ENCODE data around the gene XKR7.
"Not testable (repeated sequence)": the region's sequence is repeated elsewhere in the genome, so short reads cannot be mapped to it uniquely, and the experiment has no call there.

XKR7 gene, protein sequence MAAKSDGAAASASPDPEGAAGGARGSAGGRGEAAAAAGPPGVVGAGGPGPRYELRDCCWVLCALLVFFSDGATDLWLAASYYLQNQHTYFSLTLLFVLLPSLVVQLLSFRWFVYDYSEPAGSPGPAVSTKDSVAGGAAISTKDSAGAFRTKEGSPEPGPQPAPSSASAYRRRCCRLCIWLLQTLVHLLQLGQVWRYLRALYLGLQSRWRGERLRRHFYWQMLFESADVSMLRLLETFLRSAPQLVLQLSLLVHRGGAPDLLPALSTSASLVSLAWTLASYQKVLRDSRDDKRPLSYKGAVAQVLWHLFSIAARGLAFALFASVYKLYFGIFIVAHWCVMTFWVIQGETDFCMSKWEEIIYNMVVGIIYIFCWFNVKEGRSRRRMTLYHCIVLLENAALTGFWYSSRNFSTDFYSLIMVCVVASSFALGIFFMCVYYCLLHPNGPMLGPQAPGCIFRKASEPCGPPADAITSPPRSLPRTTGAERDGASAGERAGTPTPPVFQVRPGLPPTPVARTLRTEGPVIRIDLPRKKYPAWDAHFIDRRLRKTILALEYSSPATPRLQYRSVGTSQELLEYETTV

DNA sequence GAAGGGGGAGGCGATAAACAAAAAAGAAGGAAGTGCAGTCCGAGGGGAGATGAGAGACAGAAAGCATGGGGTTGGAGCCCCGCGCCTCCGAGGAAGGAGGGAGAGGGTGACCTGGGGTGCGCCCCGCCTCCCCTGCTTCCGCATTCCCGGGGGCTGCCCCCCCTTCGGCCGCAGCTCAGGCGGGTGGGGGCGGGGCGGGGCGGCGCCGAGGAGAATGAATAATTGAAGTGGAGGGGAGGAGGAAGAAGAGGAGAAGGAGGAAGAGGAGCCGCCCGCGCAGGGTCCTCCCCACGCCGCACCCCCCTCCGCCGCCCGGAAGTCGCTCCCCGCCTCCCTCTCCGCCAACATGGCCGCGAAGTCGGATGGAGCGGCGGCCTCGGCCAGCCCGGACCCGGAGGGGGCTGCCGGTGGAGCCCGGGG is at the start of gene XKR7:
XKR7 (plus strand) TSS at position 322 of the 420 bp plus-strand sequence; CDS start at position 347, 25 bp downstream.
- DNase-seq: no peak

DNA sequence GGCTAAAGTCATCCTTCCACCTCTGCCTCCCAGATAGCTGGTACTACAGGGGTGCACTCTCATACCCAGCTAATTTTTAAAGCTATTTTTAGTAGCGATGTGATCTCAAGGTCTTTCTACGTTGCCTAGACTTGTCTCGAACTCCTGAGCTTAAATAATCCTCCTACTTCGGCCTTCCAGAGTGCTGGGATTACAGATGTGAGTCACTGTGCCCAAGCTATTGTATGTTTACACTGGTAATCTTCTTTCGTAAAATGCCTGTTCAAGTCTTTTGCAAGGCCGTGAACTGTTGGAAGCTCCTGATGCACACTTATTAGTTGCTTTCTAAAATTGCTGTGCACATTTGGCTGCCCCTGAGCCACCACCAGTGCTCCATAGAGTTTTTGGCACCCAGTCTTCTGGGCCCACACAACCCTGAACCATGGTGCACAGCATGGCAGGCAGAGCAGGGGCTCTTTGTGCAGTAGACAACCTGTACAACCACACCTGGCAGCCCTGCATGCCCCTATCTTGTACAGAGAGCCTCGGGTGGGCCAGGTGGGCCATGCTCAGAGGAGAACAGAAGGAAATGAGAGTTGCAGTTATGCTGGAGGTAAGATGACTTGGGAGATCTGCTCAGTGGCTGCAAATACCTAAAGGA is 49.4 kb upstream of the XKR7 start:
- no peak for DNase-seq

DNA sequence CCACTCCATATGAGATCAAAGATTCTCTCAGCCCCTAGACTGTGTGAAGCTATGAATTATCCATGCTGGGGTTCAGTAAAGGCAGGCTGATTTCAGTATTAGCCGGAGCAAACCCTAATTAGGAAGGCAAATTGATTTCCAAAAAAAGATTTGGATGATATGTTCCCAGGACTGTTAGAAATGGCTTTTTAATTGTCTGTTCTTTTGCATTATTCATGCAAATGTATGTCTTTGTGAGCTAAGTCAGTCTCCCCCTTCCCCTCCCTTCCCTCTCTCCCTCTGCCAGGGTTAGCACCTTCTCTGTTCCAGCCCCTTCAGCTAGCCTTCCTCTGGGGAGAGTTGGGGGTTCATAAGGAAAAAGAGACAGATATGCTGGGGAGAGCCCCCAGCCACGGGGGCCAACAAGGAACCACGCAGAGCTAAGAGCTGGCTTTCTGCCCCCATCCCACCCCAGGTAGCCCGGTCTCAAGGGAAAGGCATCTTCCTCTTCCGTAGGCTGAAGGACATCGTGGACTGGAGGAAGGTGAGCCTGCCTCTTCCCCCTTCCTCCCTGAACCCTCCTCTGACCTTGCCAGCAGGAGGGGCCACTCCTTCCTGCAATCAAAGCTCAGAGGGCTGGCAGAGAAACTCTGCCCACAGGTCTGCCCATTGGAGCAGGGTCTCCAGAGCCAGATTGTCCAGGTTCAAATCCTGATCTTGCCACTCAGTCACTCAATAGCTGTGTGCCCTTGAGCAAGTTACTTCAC is 48.4 kb upstream of the XKR7 start:
- DNase-seq: no peak

DNA sequence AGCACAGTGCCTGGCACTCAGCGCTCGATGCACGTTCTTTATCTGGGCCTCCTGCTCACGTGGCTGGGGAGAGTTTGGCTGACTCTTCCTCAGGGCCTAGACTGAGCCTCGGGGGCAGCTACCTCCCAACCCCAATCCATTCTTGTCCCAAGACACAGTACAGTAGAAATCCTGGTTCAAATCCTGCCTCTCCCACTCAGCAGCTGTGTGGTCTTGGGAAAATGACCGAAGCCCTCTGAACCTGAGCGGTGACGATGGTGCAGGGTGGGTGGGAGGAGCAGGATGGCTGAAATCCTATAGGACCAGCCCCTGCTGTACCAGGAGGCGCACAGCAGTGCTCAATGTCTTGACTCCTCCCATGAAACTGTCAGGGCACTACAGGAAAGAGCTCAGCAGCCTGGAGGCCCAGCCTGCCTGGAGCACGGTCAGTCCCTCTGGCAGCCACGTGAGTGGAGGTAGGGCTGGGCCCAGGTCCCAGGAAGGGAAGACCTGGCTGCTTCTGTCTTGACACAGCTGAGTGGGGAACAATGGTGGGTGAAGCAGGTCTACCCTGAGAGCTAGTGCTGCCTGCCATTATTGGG is 47.6 kb upstream of the XKR7 start:
- no peak for DNase-seq

DNA sequence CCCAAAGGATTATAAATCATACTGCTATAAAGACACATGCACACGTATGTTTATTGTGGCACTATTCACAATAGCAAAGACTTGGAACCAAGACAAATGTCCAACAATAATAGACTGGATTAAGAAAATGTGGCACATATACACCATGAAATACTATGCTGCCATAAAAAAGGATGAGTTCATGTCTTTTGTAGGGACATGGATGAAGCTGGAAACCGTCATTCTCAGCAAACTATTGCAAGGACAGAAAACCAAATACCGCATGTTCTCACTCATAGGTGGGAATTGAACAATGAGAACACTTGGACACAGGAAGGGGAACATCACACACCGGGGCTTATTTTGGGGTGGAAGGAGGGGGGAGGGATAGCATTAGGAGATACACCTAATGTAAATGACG is 46.5 kb upstream of the XKR7 start:
- DNase-seq: not testable (repeated sequence)

DNA sequence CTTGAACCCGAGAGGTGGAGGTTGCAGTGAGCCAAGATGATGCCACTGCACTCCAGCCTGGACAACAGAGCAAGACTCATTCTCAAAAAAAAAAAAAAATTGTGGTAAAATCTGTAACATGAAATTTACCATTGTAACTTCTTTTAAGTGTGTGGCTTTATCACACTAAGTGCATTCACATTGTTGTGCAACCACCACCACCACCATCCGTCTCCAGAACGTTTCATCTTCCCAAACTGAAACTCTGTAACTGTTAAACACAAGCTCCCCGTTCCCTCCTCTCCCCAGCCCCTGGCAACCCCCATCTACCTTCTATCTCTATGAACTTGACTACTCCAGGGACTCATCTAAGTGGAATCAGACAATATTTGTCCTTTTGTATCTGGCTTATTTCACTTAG is 45.8 kb upstream of the XKR7 start:
- no peak for DNase-seq

DNA sequence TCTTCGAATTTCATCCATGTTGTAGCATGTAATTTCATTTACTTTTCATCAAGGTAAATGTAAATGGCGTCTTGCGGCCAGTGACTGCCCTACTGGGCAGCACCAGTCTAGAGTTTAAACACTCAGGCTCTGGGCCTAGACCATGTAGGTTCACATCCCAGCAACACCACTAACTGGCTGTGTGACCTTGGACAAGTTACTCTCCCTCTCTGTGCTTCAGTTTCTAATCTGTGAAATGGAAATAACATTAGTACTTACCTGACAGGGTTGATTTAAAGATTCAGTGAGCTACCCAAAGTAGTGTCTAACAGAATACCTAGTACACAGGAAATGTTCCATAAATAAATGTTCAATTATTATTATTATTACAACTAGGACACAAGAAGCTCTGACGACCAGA is 45.4 kb upstream of the XKR7 start:
- no peak for DNase-seq

DNA sequence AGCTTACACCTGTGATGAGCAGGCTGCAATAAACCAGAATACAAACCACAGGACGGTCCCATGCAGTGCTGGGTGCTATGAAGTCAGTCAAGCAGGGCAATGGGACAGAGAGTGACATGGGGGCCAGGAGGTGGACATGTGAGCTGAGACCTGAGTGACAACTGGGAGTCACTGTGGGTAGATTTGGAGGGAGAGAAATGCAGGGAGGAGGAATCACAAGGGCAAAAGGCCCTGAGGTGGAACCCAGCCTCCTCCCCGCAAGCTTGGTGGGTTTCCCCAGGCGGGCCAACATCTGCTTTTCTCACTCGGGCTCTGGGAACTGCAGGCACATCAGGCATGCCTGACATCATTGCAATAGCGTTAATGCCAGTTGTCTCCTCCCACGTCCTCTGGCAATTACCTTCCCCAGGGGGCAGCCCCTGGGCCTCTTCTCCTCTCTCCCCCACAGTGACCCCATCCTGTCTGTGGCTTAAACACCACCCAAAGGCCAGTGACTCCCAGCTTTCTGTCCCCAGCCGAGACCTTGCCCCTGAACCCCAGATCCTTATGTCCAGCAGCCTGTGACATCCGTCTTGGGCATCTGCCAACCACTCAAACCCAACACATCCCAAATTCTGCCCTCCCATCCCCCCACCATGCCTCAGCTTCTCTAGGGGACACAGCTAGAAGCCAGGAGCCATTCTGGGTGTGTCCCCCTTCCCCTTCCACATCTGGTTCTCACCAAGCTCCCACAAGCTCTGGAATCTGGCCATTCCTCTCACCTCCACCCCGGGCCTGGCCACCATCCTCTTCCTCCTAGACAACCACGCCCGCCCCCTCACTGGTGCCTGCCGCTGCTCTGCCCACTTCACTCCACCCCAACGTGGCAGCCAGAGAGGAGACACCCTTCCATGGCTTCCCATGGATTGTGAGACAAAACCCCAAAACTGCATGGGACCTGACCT is 44.3 kb upstream of the XKR7 start:
- no peak for DNase-seq

DNA sequence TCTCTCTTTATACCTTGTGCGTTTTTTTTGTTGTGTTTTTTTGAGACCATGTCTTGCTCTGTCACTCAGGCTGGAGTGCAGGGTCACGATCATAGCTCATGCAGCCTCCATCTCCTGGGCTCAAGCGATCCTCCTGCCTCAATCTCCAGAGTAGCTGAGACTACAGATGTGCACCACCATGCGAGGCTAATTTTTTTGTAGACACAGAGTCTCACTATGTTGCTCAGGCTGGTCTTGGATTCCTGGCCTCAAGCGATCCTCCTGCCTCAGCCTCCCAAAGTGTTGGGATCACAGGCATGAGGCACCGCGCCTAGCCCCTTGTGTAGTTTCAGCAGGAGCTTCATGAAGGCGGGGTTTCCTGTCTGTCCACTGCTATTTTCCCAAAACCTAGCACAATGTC is 43.4 kb upstream of the XKR7 start:
- DNase-seq: no peak

DNA sequence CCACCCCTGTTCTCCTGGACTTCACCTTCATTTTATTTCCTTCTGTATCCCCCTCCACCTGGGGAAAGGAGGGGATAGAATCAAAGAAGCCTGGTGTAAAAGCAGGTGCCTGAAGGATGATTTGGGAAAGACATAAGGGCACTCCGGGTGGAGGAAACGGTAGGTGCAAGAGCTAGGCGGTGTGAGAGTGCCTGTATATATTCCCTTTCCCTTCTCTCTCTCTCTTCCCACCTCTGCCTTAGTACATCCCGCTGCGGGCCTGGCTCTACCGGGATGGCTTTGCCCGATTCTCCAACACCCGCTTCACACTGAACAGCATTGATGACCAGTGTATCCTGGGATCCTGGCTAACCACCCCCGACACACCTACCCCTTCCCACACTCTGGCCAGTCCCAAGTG is 42.3 kb upstream of the XKR7 start:
- DNase-seq: no peak

DNA sequence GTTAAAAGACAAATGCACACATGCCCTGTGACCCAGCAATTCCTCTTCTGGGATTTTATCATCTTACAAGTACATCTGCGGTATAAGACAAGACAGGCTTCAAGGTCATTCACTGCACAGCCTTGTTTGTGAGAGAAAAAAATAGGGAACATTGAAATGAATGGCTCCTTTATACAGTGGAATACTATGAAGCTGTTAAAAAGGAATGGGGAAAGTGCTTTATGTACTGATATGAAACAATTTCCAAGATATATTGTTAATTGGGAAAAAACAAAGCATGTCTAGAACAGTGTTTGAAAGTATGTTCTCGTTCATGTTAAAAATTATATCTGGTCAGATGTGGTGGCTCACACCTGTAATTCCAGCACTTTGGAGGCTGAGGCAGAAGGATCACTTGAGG is 41.5 kb upstream of the XKR7 start:
- no peak for DNase-seq

DNA sequence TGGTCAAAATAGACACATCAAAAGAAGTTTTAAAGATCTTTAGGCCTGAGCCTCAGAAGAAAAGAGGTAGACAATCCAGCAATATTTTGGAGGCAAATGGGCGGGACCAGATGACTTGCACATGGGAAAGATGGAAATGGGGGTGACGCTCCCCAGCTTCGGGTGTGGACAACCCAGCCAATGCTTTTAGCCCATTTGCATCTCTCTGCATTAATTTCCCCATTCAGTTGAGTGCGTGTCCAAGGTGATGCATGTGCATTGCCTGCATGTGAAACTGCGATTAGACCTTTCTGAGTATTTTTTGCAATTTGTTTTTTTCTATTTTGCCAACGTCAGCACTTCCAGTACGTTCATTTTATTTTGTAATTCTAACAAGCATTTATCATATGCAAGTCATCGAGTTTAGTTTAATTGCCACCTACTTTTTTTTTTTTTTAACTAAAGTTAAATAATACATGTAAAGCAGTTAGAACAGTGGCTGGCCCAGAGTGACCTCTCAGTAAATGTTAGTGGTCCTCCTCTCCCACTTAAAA is 40.3 kb upstream of the XKR7 start:
- no peak for DNase-seq

DNA sequence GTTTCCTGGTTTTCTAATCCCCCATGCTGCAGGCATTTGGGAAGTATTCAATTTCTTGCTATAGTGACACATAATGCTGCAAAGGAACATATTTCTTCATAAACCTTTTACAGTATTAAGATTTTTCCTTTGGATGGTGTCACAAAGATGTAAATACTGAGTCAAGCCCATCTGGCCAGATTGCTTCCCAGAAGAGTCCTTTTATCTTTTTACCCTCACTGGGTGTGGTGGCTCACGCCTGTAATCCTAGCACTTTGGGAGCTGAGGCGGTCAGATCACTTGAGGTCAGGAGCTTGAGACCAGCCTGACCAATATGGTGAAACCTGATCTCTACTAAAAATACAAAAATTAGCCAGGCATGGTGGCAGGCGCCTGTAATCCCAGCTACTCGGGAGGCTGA is 38.3 kb upstream of the XKR7 start:
- DNase-seq: not testable (repeated sequence)

DNA sequence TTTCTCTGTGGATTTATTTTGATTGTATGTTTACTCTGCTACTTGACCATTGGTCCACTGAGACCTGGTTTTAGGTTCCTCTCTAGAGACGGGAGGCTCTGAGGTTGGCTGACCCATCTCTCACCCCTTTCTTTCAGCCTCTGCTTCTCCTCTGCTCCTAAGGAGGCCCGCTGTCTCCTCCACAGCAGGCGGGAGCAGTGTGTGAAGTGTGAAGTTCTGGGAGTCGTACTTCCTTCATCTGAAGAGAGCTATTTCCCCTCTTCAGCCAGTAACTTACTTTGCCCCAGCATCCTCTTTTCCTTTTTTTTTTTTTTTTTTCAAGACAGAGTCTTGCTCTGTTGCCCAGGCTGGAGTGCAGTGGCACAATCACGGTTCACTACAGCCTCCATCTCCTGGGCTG is 37.2 kb upstream of the XKR7 start:
- no peak for DNase-seq

DNA sequence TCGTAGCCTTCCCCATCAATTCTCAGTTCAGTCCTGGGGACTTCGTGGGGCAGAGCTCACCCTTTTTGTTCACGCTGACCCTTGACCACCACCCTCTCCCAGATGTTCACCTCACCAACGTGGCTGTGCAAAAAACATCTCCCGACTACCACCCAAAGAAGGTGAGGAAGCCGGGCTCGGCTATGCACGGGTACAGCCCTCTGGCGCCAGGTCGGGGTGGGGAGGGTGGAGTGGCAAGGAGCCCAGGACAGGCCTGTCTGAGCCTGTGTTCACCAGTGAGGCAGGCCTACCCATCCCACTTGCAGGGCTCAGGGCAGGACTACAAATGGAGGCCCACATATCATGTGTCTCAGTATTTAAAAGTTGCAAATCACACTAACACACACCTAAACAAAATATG is 34.3 kb upstream of the XKR7 start:
- no peak for DNase-seq

DNA sequence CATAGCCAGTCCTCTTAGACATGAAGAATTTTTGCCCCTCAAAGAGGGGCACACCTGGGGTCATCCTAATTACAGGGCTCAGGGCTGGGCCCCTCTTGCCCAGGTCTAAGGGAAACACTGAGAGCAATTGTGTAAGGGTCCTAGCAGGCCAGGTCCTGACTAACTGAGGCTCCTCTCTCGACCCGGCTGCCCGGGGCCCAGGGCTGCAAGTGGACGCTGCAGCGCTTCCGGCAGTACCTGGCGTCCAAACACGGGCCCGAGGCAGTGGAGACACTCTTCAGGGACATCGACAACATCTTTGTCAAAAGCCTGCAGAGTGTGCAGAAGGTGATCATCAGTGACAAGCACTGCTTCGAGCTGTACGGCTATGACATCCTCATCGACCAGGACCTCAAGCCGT is 33.5 kb upstream of the XKR7 start:
- DNase-seq: no peak

DNA sequence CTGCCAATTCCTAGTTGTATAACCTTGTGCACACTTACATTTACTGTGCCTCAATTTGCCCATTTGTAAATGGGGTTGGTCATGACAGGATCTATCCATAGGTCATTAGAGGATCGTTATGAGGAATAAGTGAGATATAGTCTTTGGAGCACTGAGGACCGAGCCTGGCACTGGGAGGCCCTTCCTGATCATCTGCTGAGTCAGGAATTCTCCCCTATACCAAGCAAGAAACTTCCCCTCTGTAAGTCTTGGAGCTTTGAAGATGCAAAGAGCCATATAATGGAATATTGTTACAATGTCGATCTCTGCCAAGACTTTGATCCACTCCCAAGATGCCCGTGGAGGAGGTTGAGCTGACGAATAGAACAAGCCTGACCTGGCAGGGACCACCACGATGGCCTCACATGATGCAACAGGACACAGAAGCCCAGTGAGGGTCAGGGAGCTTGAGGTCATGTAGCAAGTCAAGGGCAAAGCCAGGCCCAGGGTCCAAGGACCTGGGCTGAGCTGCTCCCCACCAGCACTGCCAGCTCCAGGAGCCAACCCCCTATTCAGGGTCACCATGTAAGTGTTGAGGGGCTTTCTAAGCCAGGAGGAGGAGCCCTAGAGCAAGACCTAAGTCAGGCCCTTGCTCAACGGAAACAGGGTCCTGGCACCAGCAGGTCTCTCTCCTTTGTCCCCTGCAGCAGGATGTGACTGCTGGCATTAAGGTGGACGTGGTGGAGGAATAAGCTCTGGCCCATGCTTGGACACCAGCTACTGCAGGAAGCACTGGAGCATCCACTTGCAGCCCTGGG is 32.8 kb upstream of the XKR7 start:
- DNase-seq: no peak

DNA sequence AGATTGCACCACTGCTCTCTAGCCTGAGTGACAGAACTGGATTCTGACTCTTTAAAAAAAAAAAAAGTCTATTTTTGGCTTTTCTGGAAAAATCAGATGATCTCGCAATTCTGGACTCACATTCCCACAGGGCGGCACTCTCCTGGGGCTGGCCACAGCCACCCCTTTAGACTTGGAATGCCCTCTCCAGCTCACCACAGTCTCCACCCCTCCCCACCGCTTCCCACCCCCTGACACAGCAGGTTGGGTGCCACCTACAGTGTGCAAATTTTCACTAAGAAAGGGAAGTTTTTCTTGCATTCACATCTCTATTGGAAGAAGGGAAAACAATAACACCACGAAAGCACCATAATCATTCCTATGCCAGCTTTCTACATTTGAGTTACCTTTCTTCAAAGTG is 31.5 kb upstream of the XKR7 start:
- no peak for DNase-seq

DNA sequence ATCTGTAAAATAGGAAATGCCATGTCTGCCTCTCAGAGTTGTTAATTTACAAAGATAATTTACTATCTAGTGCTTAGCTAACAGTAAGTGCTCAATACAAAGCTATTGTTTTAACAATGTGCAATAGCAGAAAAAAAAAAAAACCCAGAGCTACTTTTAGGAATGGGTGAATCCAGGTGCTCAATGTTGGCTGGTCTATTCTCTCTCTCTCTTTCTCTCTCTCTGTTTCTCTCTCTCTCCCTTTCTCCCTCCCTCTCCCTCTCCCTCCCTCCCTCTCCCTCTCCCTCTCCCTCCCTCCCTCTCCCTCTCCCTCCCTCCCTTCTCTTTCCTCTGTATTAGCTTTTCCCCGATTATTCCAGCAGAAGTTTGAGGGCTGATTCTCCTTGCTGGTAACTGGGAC is 30.1 kb upstream of the XKR7 start:
- no peak for DNase-seq

DNA sequence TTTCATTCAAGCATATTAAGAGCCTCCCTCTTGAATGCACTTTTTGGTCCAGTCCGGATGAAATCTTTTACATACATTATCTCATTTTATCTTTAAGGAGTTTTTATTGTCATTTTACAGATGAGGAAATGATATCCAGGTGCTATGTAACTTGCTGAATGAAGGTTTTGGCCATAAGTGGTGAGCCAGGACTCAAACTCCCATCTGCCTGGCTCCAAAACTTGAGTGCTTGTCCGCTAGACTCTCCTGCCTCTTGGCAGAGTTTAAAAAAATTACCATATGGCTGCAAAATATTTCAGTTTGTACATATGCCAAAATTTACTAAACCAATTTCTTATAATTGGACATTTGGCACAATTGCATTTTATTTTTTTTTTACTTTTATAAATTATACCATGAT is 28.3 kb upstream of the XKR7 start:
- DNase-seq: no peak

DNA sequence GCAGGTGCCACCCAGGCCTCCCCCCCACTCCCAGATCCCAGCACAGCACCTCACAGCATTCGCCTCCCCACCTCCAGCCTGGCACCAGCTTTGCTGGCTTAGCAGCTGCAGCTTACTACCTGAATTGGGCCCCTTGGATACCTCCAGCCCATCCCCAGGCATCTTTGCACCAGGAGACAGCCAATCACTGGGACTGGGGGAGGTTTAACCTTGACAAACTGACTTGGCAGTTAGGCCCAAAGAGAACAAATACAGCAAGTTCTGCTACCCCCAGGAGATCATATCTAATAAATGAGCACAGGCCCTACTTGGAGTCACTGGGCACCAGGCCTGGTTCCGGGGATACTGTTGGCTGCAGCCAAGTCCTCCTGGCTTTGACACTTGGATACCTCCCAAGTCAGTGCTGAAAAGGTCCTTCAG is 24.9 kb upstream of the XKR7 start:
- no peak for DNase-seq

Data from 8988T (cell line).